GM21737 (cell line): ENCODE results near the gene ADM5.

Experiments used
- ATAC-seq: cut with Tn5 transposase; IDR thresholded peaks from one replicate; pipeline ENCODE4 v1.9.1; 2021; ENCODE audit warnings: mild to moderate bottlenecking, moderate library complexity; ENCODE audit not compliant: unreplicated experiment

The ADM5 gene, protein sequence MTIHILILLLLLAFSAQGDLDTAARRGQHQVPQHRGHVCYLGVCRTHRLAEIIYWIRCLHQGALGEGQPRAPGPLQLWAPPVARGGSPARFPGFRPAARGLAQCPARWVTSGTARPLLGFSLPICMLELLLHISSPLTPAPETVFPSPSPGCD

DNA sequence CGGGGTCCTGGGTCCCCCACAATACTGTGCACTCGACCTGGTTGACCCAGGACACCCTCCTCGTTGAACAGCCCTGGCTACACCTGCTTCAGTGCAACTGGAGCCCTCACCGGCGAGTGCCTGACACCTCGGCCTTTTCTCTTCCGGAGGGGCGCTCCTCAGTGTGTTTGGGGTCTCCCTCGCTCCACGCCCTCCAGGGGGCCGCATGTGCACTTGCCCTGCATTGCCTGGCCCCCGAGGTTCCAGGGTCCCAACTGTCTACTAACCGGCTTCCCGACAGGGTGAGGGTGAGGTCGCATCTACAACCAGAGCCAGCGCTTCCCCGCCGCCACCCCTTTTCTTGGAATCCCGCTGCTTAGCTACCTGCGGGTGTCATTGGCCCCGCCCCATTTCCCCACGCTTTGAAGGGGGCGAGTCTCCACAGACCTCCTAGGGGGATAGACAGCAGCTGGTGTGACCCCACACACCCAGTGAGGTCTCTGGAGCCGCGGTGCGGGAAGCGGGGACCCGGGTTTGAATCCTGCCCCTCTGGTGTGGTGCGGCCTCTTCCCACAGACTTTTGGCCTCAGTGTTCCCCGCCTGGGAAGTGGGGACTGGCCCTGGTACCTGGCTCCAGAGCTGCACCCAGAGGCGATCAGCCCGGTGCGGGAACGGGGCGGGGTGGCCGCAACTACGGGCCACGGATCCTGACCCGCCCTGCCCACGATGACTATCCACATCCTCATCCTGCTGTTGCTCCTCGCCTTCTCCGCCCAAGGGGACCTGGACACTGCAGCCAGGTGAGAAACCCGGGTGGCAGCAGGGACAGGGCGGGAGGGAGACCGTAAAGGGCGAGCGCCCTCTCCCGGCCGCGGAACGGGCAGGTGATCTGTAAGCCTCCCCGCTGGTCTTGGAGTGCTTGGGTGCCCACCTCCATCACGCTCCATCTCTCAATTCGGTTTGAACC lies at the start of gene ADM5:
TSS of gene ADM5 (plus strand) at position 462 of the 946 bp plus-strand sequence. CDS start at position 706, 244 bp downstream.
- ATAC-seq = no peak

DNA sequence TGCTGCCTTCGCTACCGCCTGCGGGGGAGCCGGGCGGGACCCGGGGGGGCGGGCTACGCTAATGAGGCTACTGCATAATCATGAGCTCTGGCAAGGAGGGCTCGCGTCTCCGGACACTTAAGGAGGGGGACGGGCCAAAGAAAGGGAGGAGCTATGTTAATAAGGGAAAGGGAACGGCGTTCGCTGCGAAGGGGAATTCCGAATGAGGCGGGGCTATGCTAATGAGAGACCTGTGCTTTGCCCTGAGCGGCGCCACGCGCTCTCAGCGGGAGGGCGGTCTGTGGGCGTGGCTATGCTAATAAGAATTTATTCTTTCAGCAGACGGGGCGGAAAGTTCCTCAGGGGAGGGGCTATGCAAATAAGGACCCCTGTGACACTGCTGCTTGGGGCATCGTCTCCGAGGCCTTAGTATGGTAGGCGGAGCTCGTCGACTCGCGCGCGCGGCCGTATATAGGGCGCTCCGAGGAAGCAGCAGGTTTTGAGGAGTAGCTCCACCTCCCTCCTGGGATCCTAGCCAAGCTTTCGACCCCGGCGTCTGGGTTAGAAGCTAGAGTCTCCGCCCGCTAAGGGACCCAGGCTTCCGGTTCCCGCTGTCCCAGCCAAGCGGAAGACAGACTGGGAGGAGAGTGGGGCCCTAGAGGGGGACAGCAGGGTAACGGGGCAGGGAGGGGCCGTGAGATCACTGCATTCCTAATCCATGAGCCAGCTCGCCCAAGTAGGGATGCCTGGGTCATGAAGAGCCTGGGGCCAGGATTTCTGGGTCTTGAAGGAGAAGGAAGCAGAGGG lies 49.1 kb upstream of the ADM5 start, which contains the start of gene RRAS:
TSS of gene RRAS (minus strand) at position 31 of the 786 bp plus-strand sequence. CDS start 45 bp downstream, outside the sequence.
- peak; percentile 54 for ATAC-seq

DNA sequence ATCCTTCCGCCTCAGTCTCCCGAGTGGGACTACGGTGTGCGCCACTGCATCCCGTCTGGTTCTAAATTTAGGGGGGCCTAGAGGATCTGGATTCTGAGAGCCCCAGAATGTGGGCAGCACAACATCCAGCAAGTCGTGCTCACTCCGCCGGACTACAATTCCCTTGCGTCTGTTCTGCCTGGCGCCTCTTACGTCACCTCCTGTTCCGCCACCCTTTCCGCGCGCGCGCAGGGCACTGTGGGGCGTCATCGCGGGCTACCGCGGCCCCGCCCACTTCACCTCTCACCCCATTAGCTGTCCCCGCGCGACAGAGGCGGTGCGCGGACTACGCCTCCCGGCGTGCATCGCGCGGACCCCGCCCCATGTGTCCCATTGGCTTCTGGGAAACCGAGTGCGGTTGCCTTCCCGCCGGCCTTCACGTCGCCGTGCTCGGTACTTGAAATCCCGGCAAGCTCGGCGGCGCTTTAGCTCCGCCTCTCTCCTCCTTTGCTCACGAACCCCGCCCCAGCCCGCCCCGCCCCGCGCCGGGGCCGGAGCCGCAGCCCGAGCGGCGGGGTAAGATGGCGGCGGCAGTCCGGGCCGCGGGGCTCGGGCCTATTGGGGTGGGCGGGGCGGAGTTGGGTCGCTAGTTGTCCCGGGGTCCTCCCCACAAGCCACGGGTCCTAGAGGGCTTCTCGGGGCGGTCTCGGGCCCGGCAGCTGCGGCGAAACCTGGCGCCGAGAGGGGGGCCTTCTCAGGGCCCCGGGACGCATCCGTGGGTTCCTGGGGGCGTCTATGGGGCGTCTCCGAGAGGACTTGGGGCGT lies 47.5 kb upstream of the ADM5 start, which contains the start of gene SCAF1:
TSS of gene SCAF1 (plus strand) at position 522 of the 804 bp plus-strand sequence. CDS start 2,818 bp downstream, outside the sequence.
- ATAC-seq = peak; percentile 64

DNA sequence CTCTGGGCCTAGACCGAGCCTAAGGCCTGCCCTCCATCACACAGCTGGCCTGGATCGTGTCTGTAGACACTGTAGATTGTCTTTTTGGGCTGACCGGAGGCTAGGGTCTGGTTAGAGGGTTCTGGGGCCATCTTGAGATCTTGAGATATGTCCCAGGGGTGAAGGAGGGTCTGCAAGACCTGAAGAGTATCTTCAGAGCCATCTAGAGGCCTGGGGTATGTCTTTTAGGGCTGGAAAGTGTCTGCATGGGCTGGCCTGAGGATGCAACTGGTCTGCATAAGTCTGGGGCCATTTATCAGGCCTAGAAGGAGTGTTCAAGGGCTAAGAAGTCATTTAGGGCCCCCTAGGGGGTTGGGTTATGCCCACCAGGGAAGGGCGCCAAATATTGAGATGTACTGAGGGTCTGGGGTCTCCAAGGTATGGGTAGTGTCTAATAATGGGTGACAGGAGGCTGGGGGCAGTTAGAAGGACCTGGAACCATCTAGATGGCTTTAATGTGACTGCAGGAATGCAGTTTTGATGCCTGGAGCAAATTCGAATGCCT lies 46.8 kb upstream of the ADM5 start:
- no peak for ATAC-seq

DNA sequence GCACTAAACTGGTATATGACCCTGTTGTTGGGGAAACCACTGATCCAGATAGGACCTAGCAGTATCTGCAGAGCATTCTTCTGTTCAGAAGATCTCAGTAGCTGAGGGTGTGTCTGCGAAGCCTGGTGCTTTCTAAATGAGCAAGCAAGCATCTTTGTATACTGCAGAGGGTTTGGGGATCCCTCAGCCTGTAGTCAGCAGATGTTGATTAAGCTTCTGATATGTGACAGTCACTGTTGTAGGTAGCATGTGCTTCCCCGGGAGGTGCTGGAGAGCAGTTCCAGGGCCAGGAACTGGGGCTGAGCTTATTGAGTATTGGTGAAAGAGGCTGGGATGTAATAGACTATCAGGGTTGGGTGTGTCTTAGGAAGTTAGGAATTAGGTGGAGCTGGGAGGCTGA lies 45.9 kb upstream of the ADM5 start:
- no peak for ATAC-seq

DNA sequence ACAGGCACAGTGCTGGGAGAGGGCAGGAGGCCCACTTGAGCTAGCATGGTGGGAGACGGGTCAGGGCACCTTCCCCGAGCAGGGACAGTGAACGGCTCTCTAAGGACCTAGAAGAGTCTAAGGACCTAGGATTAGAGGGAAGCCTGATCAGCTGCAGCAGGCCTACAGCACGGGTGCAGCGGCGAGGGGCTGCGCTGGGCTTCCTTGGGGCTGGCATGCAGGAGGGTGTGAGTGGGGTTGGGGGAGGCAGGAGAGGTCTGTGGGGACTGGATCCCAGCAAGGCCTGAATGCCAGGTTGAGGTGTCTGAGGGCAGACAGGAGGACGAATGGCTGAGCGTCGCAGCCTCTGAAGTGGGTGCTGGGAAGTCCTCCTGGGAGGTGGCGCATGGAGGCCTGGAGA lies 43.8 kb upstream of the ADM5 start:
- ATAC-seq = no peak

DNA sequence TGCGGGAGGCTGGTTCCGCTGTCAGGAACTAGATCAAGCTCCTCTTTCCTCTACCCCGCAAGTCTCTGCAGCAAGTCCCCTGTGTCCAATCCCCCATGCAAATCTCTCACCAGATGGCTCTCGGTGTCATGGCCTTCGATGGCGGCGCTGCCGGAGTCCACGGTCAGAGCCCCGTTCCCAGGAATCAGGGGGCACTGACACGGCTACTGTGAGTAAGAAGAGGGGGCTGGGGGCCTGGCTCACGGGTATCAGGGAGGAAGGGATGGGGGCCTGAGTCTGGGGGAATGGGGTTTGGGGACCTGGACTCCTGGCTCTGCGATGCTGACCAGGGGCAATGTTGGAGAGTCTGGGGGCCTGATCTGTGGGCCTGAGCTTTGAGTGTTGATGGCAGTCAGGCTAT lies 43.4 kb upstream of the ADM5 start:
- no peak for ATAC-seq

DNA sequence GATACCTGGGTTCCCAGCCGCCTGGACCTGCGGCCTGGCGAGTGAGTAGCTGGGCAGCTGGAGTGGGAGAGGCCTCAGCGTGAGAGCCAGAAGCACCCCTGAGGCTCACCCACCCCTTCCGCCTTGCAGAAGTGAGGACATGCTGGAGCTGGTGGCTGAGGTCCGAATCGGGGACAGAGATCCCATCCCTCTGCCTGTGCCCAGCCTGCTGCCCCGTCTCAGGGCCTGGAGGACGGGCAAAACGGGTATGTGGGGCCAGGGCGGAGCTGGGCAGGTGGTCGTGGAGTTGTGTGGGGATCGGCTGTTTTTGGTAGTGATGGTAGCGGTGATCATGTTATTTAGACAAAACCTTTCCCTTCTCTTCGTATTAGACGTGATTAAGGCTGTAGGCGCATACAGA lies 42.8 kb upstream of the ADM5 start:
- no peak for ATAC-seq

DNA sequence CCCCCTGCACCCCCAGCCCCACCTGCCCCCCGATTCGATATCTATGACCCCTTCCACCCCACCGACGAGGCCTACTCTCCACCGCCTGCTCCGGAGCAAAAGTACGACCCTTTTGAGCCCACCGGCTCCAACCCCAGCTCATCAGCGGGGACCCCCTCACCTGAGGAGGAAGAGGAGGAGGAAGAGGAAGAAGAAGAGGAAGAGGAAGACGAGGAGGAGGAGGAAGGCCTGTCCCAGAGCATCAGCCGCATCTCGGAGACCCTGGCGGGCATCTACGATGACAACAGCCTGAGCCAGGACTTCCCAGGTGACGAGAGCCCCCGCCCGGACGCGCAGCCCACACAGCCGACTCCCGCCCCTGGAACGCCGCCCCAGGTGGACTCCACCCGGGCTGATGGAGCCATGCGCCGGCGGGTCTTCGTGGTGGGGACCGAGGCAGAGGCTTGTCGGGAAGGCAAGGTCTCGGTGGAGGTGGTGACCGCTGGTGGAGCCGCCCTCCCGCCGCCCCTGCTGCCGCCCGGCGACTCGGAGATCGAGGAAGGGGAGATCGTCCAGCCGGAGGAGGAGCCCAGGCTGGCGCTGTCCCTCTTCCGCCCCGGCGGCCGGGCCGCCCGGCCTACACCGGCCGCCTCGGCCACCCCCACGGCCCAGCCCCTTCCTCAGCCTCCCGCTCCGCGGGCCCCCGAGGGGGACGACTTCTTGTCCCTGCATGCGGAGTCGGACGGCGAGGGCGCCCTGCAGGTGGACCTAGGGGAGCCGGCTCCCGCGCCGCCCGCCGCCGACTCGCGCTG lies 38.2 kb upstream of the ADM5 start:
- no peak for ATAC-seq

DNA sequence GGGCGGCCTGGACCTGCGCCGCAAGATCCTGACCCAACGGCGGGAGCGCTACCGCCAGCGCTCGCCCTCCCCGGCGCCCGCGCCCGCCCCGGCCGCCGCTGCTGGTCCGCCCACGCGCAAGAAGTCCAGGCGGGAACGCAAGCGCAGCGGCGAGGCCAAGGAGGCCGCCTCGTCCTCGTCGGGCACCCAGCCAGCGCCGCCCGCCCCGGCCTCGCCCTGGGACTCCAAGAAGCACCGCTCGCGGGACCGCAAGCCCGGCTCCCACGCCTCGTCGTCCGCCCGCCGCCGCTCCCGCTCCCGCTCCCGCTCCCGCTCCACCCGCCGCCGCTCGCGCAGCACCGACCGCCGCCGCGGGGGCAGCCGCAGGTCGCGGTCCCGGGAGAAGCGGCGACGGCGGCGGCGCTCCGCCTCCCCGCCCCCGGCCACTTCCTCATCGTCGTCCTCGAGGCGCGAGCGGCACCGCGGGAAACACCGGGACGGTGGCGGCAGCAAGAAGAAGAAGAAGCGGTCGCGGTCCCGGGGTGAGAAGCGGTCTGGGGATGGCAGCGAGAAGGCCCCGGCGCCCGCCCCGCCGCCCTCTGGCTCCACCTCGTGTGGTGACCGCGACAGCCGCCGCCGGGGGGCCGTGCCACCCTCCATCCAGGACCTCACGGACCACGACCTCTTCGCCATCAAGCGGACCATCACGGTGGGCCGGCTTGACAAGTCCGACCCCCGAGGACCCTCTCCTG lies 37.4 kb upstream of the ADM5 start:
- ATAC-seq = no peak

DNA sequence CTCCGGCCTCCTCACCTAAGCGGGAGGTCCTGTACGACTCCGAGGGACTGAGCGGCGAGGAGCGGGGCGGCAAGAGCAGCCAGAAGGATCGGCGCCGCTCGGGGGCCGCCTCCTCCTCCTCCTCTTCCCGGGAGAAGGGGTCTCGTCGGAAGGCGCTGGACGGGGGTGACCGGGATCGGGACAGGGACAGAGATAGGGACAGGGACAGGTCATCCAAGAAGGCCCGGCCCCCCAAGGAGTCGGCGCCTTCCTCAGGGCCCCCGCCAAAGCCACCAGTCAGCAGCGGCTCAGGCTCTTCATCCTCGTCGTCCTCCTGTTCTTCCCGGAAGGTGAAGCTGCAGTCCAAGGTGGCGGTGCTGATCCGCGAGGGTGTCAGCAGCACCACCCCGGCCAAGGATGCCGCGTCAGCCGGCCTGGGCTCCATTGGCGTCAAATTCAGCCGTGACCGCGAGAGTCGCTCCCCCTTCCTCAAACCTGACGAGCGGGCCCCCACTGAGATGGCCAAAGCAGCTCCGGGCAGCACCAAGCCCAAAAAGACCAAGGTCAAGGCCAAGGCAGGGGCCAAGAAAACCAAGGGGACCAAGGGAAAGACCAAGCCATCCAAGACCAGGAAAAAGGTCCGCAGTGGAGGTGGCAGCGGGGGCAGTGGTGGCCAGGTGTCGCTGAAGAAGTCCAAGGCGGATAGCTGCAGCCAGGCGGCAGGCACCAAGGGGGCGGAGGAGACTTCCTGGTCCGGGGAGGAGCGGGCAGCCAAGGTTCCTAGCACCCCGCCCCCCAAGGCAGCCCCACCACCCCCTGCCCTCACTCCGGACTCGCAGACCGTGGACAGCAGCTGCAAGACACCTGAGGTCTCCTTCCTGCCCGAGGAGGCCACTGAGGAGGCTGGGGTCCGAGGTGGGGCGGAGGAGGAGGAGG lies 36.6 kb upstream of the ADM5 start:
- no peak for ATAC-seq

DNA sequence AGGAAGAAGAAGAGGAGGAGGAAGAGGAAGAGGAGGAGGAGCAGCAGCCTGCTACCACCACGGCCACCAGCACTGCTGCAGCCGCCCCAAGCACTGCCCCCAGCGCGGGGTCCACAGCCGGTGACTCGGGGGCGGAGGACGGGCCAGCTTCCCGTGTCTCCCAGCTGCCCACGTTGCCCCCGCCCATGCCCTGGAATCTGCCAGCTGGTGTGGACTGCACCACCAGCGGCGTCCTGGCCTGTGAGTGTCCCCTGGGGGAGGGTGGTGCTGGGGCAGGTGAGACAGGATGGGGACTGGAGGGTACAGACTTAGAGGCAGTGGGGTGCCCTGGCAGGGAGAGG lies 36.0 kb upstream of the ADM5 start:
- no peak for ATAC-seq

DNA sequence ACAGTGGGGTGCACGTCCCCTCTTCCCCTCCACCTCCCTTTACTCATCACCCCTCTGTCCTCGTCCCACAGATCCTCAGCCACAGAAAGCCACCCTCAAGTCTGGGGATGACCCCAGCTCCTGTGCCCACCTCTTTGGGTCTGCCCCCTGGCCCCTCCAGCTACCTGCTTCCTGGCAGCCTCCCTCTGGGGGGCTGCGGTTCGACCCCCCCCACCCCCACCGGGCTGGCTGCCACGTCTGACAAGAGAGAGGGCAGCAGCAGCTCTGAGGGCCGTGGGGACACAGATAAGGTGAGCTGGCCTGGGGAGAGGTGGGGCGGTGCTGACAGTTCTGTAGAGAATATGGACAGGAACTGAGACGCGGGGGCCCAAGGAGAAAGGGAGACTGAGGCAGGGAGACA lies 34.8 kb upstream of the ADM5 start:
- no peak for ATAC-seq

DNA sequence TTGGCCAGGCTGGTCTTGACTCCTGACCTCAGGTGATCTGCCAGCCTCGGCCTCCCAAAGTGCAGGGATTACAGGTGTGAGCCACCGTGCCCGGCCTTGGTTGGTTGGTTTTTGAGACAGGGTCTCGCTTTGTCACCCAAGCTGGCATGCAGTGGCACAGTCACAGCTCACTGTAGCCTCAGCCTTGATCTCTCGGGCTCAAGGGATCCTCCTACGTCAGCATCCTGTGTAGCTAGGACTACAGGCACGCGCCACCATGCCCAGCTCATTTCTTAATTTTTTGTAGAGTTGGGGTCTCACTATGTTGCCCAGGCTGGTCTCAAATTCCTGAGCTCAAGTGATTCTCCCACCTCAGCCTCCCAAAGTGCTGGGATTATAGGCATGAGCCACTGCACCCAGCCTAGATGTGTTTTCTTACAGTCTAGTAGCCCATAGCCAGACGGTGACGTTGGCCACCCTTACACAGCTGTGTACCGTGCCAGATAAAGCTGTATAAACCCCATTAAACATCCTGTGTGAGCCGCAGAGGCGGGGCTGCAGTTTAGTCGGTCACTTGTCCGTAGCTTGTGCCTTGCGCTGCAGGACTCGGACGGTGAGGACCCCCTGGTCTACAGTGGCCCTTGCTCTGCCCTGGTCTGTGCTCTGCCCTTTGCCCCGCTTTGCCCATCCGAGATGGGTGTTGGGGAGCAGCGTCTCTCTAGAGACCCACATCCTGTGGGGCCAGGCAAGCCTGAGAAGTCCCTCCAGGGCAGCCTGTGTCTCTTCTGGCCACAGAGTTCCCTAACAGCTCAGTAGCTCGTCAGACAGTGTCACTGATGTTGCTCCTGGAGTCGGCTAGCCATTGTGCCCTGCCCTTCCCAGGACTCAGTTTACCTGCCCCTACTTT lies 33.6 kb upstream of the ADM5 start:
- ATAC-seq = no peak

DNA sequence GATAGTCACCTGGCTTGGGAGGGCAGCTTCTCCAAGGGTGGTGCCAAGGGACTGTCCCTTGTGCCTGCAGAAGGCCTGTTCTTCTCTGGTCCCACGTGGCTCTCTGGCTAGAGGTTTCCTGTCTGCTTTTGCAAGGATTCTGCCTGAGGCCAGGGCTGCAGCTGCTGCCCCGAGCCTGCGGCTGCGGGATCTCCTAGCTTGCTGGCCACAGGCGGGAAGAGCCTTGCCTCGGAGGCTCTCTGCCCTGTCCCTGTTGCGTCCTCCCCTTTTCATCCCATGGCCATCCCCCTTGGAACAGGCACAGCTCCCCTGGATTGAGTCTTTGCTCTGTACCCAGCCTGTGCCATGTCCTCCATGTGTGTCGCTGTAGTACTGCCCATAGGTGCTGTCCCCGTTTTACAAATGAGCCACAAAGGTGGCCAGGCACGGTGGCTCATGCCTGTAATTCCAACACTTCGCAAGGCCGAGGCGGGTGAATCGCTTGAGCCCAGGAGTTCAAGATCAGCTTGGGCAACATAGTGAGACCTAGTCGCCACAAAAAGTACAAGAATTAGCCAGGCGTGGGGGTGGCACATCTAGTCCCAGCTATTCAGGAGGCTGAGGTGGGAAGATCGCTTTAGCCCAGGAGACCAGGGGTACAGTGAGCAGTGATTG lies 32.8 kb upstream of the ADM5 start:
- ATAC-seq = no peak

DNA sequence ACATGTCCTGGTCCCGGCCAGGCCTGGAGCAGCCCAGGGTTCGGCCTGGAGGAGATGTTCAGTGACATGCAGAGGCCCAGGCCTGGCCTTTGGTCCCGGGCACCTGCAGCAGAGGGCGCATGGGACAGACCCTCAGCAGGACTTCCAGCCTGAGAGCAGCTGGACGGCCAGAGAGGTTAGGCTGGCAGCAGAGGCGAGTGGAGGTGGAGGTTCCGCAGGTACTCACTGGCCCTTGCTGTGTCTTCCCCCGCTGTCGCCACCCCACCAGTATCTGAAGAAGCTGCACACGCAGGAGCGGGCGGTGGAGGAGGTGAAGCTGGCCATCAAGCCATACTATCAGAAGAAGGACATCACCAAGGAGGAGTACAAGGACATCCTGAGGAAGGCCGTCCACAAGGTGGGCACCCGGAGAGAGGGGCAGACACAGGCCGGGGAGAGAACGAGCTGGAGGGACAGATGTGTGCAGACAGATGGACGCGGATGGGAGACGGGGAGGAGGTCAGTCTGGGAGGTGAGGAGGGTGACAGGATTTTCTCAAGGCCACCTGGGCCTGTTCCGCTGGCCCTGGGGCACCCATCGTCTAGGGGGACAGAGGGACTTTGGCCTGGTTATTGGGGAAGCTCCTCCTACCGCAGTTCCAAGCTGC lies 31.8 kb upstream of the ADM5 start:
- ATAC-seq = no peak
